Pancreas (tissue), 10 donors: Measurements from ENCODE around the gene RBMS2. TPM values are rescaled to one million over a fixed set of nuclear protein-coding genes. Genes with fewer than 3 reads are reported as not detected.
"Not testable (repeated sequence)": the region's sequence is repeated elsewhere in the genome, so short reads cannot be mapped to it uniquely, and the experiment has no call there.

Experiments
- ATAC-seq, 4 donors: fragments of 200-7000 bp; cut with Tn5 transposase; one replicate each; pipeline versions ENCODE4 v1.8.0 to v1.9.1; 2020; ENCODE audit warnings: mild to moderate bottlenecking in 4 of 4, moderate library complexity in 4 of 4
- DNase-seq, 6 donors: peaks; one replicate each; pipeline ENCODE4 v3.0.0-alpha.2; 2020
- FAIRE-seq: peaks from 2 replicates; lab custom pipeline; 2012; peaks lifted over from hg19 to GRCh38; lab: Jason Lieb, UNC
- H3K27ac ChIP-seq, 4 donors: fragments of 200-600 bp; sonication (generic); 1 replicate in 3 of 4; 2 replicates in 1 of 4; pipeline versions ENCODE4 v1.5.0 to v1.8.0; 2020
- H3K27me3 ChIP-seq, 4 donors: fragments of 200-600 bp; one replicate each; pipeline ENCODE4 v1.8.0; 2021
- H3K36me3 ChIP-seq, 3 donors: fragments of 200-600 bp; sonication (generic) in 1 of 3; one replicate each; pipeline versions ENCODE4 v1.5.0 to v1.8.0; 2020 to 2021
- H3K4me1 ChIP-seq, 3 donors: fragments of 200-600 bp; one replicate each; pipeline ENCODE4 v1.8.0; 2021
- H3K4me3 ChIP-seq, 4 donors: fragments of 200-600 bp; sonication (generic) in 2 of 4; one replicate each; pipeline versions ENCODE4 v1.5.0 to v1.8.0; 2020 to 2021
- H3K9me3 ChIP-seq, 4 donors: fragments of 200-600 bp; one replicate each; pipeline ENCODE4 v1.8.0; 2021
- WGBS, 2 donors: extraction: QIAGEN DNeasy Blood & Tissue Kit; methylation state at CpG; one replicate each; pipeline ENCODE4 v1.1.7; 2013; 5-methylcytosine and 5-hydroxymethylcytosine counted together
- intact Hi-C, 3 donors: fragments of 100-400 bp; cut with DNase I; formaldehyde crosslinking; loops; one replicate each; pipeline versions ENCODE4 v1.11.1 to v1.14.2; 2022
- polyA plus RNA-seq, 2 donors: library from polyadenylated mRNA; stranded (reverse); fragments of 200-250 nt; gene quantifications; one replicate each; pipeline ENCODE4 v1.2.3, GENCODE V29; 2013
- total RNA-seq, 6 donors: library from RNA; stranded (reverse); fragmentation: NEBNext Ultra II Directional in 4 of 6; extraction: Animal tissue kit (Norgen Biotek cat#: 25700) in 4 of 6; gene quantifications; one replicate each; pipeline versions ENCODE4 v1.2.1 to v1.2.4, GENCODE V29; 2021 to 2023
- TF ChIP-seq, protein P1 (sequence below), 4 donors: fragments of 200-600 bp; sonication (generic) in 3 of 4; IDR thresholded peaks; one replicate each; pipeline versions ENCODE4 v1.5.0 to v1.8.0; 2021; ENCODE audit warnings: antibody characterized with exemption in 4 of 4
- donor health status: healthy with polysubstance abuse.
- donor health status: DM: no; HTN: no; CAD: no; lungs with moderate emphysema.
- donor health status: DM: no; HTN: no; CAD: no.
- donor health status: control.
- donor health status: control.
- donor health status: Bipolar disorder and iron deficiency.
- donor health status: DM: yes; HTN: yes; CAD: no.
- donor health status: DM: no; HTN: no; CAD: no.
- donor health status: DM: no; HTN: no; CAD: no.
- donor health status: DM: yes; HTN: yes; CAD: no.

RBMS2 gene
- total and polyA plus RNA-seq, 8 donors = 5.4 to 30.8 (median 10.4) TPM

DNA sequence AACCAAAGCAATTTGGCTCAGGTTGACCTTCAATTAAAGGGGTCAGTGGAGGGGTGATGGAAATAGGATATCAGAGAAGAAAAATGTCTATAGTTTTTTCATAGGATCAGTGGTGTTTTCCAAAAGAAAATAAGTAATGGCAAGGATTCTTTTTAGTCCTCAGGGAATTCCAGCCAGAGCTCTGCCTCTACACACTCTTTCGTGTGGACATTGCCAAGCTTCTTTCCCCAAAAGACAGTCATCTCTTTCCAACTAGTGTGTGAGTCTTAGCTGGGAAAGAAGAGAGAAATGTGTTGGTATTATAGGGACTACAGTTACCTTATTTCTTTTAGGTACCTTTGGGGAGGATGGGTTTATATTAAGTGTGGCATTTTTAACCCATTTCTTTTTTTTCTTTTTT lies 46.5 kb downstream of the RBMS2 start:
- H3K27ac ChIP-seq = no peak overlapping the region
- intact Hi-C loops = no loop called here
- FAIRE-seq = no peak

DNA sequence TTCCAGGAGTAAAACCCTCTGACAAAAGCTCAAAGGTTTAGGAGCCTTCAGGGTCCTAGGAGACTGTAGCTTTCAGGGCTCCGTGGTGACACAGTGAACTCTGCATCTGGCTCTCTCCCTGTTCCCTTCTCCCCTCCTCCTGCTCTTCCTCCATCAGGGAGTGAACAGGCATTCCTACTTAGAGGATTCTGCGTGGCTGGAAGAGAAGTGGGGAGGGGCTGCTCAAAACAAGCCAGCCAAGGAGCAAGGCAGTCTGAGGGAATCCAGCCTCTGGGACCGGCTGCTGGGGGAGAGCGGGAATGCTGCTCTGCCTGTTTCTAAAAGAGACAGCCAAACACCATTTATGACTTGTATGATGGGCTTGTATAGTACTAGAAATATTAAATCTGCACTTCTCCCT lies 49.5 kb downstream of the RBMS2 start:
- H3K36me3 ChIP-seq = no peaks in the 10 kb centered on the region
- intact Hi-C loops = loop anchor here in 2 of 3 donors (2.0 to 5.0 kb wide), 2 partner anchors 54 kb away; no protein-coding TSS in a partner anchor
- H3K27me3 ChIP-seq = no peaks in the 10 kb centered on the region
- ATAC-seq (peak in 1 of 4 donors; percentile 15), DNase-seq (no peak), FAIRE-seq (no peak)
- 71 to 77% methylated on average over 4 of the region's 4 CpGs for WGBS, 2 donors
- TF ChIP-seq, protein P1, sequence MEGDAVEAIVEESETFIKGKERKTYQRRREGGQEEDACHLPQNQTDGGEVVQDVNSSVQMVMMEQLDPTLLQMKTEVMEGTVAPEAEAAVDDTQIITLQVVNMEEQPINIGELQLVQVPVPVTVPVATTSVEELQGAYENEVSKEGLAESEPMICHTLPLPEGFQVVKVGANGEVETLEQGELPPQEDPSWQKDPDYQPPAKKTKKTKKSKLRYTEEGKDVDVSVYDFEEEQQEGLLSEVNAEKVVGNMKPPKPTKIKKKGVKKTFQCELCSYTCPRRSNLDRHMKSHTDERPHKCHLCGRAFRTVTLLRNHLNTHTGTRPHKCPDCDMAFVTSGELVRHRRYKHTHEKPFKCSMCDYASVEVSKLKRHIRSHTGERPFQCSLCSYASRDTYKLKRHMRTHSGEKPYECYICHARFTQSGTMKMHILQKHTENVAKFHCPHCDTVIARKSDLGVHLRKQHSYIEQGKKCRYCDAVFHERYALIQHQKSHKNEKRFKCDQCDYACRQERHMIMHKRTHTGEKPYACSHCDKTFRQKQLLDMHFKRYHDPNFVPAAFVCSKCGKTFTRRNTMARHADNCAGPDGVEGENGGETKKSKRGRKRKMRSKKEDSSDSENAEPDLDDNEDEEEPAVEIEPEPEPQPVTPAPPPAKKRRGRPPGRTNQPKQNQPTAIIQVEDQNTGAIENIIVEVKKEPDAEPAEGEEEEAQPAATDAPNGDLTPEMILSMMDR (IDR thresholded peaks at IDR 0.05) = no peak
- no peaks in the 10 kb centered on the region for H3K4me1 ChIP-seq
- no peak overlapping the region for H3K4me3 ChIP-seq
- no peak overlapping the region for H3K27ac ChIP-seq
- no peaks in the 10 kb centered on the region for H3K9me3 ChIP-seq

More for the DNA sequence above, 46.5 kb downstream of the RBMS2 start:
- DNase-seq (no peak), ATAC-seq (no peak)
- WGBS, 2 donors = 76 to 91% methylated on average over 1 of the region's 1 CpG
- H3K27me3 ChIP-seq = no peaks in the 10 kb centered on the region
- H3K36me3 ChIP-seq = no peaks in the 10 kb centered on the region
- H3K4me3 ChIP-seq = no peak overlapping the region
- no peaks in the 10 kb centered on the region for H3K4me1 ChIP-seq
- H3K9me3 ChIP-seq = no peaks in the 10 kb centered on the region
- TF ChIP-seq, protein P1 (IDR thresholded peaks at IDR 0.05) = no peak

DNA sequence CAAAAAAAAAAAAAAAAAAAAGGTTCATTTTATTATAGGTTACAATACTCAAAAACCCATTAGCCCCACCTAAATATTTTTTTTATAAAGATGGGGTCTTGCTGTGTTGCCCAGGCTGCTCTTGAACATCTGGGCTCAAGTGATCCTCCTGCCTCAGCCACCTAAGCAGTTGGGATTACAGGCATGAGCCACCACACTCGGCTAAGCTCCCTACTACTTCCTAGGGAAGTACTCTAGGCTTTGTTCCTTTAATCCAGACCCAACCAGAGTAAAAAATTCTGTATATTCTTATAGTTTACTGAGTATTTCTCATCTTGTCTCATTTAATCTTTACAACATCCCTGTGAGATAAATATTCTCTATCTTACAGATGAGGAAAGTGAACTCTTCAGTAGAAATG lies 50.7 kb downstream of the RBMS2 start:
- DNase-seq = no peak
- H3K36me3 ChIP-seq = no peaks in the 10 kb centered on the region
- intact Hi-C loops = loop anchor here in 1 of 3 donors (5.0 kb wide), 1 partner anchor 55 kb away; no protein-coding TSS in a partner anchor
- H3K4me3 ChIP-seq = no peak overlapping the region
- WGBS, 2 donors = 75 to 86% methylated on average over 1 of the region's 1 CpG
- H3K4me1 ChIP-seq = no peaks in the 10 kb centered on the region
- no peak for ATAC-seq
- no peaks in the 10 kb centered on the region for H3K27me3 ChIP-seq
- H3K9me3 ChIP-seq = no peaks in the 10 kb centered on the region
- TF ChIP-seq, protein P1 (IDR thresholded peaks at IDR 0.05) = no peak
- no peak overlapping the region for H3K27ac ChIP-seq
- no peak for FAIRE-seq

DNA sequence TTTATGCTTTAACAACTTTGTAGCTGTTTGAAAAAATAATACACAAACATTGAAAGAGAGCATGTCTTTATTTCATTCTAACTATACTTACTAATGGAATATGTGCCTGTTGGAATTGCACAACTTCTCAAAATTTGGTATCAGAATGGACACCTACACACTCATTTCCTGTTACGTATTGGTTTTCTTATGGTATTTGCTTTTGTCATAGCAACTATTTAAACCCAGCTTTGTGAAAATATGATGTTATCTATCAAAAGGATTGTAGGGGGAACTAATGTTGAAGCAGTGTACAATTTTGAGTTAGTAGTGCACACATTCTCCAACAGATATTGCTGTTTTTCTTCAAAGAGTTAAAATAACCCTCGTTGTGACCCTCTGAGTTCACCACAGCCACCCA lies 52.6 kb downstream of the RBMS2 start:
- intact Hi-C loops = loop anchor here in 1 of 3 donors (5.0 kb wide), 1 partner anchor 57 kb away; no protein-coding TSS in a partner anchor
- Histone ChIP-seq H3K27me3 (no peaks in the 10 kb centered on the region), H3K4me3 (no peak overlapping the region), H3K4me1 (no peaks in the 10 kb centered on the region), H3K9me3 (no peaks in the 10 kb centered on the region), H3K27ac (no peak overlapping the region), H3K36me3 (no peaks in the 10 kb centered on the region)
- 55 to 61% methylated on average over 2 of the region's 2 CpGs for WGBS, 2 donors
- TF ChIP-seq, protein P1 (IDR thresholded peaks at IDR 0.05) = no peak
- no peak for ATAC-seq
- no peak for FAIRE-seq
- no peak for DNase-seq

DNA sequence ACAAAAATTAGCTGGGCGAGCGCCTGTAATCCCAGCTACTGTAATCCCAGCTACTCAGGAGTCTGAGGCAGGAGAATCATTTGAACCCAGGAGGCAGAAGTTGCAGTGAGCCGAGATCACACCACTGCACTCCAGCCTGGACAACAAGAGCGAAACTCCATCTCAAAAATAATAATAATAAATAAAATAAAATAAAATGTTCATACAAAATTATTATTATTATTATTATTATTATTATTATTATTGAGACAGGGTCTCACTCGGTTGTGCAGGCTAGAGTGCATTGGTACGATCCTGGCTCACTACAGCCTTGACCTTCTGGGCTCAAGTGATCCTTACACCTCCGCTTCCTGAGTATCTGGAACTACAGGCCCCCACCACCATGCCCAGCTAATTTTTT lies 55.6 kb downstream of the RBMS2 start:
- DNase-seq, H3K27ac ChIP-seq, H3K4me1 ChIP-seq, FAIRE-seq, intact Hi-C loops, H3K9me3 ChIP-seq, ATAC-seq, H3K4me3 ChIP-seq, H3K36me3 ChIP-seq, H3K27me3 ChIP-seq: not testable (repeated sequence)
- 85 to 89% methylated on average over 7 of the region's 7 CpGs for WGBS, 2 donors
